ENCODE results near the gene ARL13B.
A peak's percentile ranks its signal among the peaks of the same experiment; 100 is the strongest.
"Not testable (repeated sequence)": the region's sequence is repeated elsewhere in the genome, so short reads cannot be mapped to it uniquely, and the experiment has no call there.

ARL13B gene

GRCh38 chr3:94063496-94064119 is 83.7 kb downstream of the ARL13B start:
- DNase-seq (ENCODE audit: low spot score), result no peak

DNA sequence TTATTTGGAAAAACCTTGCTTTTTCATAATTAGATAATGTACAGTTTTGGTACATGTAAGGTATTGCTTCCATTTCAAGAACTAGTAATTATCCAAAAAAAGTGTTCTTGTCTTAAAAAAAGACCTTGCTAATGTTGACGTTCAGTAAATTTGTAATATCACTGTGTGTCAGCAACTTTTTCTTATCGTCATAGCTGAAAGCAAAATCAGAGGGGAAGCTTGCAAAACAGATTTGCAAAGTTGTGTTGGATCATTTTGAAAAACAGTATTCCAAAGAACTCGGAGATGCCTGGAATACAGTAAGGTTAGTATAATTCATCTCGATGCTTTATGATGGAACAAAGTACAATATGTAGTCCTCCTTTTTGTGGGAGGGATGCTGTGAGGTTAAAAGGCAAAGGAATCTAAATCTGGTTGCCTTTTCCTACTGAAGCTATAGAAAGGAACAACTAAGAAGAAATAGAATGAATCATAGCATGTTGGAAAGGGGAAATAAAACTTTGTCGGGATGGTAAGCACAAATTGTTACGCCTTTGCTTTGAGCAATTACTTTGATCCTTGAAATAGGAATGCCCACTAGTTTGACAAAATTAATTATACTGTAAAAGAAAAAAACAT is 84.4 kb downstream of the ARL13B start:
- no peak for DNase-seq (ENCODE audit: low spot score)

DNA sequence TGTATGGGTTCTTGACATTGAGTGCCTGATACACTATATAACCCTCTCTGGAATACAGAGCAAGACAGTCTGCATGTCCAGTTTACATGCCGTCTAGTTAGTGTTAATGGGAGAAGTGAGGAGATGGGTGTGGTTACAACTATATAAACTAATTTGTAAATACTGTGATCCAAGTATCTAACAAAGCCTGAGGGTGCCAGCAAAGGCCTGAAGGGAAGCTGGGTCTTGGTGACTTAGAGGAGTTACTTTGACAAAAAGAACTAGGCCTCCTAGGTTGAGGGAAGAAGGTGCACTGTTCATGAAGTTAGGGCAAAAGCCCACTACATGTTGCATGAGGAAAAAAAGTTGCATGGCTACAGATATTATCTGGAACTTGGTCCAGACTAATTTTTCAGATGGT is 85.2 kb downstream of the ARL13B start:
- no peak for DNase-seq (ENCODE audit: low spot score)

DNA sequence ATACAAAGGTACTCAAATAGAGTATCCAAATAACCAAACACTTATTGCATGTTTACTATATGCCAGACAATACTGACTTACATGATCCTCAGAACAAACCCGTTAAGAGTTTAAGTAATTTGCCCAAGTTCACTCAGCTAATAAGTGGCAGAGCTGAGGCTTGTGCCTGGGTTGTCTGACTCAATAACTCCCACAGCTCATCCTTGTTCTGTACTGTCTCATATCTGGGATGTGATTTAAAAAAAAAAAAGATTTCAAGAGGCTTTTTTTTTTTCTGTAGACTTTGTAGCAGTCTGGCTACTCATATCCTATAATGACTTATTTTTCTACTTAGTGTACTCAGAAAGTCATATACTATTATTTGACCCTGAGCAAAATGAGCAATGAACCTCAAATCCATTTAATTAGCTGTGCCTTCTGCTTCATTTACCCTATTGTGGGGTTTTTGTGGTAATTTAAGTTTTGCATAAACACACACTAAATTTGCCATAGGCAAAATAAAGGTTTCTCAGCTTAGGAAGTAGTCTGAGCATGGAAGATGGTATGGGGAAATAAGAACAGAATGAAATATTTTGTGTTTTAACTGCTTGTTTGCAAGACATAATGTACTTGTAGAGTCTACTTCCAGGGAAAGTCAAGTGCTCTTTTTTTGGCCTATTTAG is 86.0 kb downstream of the ARL13B start:
- DNase-seq (ENCODE audit: low spot score), result no peak

GRCh38 chr3:94066506-94067500 is 86.8 kb downstream of the ARL13B start:
- no peak for DNase-seq (ENCODE audit: low spot score)

DNA sequence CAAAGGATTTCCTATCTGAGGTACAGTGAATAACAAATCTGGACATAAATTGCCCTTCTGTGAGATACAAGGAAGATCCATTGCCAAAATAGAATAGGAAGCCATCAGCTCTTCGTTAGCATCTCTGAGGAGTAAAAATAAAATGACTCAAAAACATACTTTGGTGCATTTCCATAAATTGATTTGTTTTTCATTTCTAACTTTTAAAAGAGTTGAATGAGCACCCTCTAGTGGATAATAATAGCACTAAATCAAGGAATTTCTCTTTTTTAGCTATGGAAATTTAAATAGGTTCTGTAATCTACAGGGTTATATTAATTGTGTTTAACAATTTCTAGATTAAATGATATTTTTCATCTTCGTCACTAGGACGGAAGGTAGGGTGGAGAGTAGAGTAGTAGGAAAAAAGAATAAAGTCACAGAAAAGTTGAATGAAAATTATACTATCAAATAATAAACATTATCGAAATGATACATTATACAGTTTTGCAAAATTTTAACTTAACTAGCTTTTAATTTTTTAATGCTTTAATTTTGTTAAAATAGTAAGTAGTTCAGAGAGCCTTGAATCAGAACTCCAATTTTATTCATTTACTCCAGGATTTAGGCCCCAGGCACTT is 89.3 kb downstream of the ARL13B start:
- DNase-seq (ENCODE audit: low spot score), result peak; percentile 30

- no peak for DNase-seq (ENCODE audit: low spot score)
These were observed 90.5 kb downstream of the ARL13B start for GRCh38 chr3:94070341-94070911.

DNA sequence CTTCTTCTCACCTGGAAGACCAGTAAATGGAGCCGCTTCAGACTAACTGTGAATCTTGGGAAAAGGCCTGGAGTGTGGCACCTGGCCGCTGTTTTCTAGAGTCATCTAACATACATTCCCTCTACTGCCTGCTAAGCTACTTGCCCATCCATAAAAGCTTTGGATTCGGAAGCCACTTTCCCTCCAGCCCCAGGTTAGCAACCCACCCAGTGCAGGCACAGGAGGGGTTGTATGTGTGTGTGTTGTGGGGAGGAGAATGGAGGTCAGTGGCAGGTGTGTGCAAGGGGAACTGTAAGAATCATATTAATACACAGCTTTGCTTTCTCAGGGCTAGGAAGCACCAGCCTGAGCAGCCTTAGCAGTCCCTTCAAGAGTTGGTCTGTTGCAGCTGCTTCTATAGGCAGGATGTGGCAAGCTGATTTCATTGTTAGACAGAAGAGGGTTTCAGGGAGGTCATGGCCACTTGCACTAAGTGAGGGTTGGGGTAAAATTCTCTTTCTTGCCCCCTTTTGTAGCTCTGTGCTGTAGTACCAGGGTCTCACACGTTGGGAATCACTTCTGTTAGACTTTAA is 91.8 kb downstream of the ARL13B start:
- DNase-seq (ENCODE audit: low spot score), result no peak

GRCh38 chr3:94076055-94076454 is 96.1 kb downstream of the ARL13B start:
- DNase-seq (ENCODE audit: low spot score), result no peak

DNA sequence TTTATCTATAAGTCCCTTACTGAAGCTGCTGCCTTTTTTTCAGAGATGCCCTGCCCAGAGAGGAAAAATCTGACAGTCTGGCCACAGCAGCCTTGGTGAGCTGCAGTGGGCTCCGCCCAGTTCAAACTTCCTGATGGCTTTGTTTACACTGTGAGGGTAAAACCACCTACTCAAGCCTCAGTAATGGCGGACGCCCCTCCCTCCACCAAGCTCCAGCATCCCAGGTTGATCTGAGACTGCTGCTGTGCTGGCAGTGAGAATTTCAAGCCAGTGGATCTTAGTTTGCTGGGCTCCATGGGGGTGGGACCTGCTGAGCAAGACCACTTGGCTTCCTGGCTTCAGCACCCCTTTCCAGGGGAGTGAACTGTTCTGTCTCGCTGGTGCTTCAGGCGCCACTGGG is 100.6 kb downstream of the ARL13B start:
- DNase-seq (ENCODE audit: low spot score), result not testable (repeated sequence)

- DNase-seq (ENCODE audit: low spot score), result no peak
These were observed 101.9 kb downstream of the ARL13B start for GRCh38 chr3:94081884-94082283.

DNA sequence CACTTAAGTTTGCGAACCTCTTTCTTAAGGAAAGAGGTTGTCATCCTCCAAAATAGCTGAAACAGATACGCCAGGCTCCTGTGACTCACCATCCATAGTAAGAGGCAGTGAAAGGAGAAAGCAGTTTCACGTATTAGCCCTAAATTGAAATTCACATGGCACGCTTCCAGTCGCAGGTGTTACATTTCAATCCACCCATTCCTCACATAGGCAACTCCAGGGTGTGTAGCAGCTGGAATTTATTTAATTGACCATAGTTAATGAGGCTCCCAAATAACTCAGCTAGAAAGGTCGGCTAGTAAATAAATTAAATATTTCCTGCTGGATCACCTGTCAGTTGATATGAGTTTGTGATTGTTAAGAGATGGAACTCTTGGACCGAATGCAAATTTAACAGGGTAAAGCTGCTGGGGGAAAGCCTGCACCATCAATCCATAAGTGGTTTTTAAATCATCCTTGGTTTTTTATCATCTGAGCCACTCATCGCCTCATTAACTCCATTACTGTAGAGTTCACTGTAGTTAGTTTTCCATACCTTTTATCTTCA is 102.5 kb downstream of the ARL13B start:
- DNase-seq (ENCODE audit: low spot score), result no peak

GRCh38 chr3:94083261-94083660 is 103.3 kb downstream of the ARL13B start:
- DNase-seq (ENCODE audit: low spot score), result no peak

DNA sequence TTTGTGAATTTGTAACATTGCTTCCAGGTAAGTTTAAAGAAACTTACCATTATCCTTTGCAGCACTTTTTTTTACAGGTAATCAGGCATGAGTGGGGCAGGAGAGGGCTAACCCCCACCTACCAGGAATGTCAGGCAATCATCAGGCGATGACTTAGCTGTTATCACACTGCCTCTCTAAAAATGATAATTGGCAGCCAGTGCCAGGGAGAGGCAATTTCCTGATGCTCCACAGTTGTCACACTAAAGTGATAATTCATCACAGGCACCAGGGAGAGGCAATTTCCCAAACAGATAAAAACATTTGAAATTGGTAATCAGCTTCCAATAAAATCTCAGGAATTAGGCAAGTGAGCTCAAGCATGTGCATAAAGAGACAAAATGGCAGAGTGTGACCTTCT is 109.2 kb downstream of the ARL13B start:
- no peak for DNase-seq (ENCODE audit: low spot score)

DNA sequence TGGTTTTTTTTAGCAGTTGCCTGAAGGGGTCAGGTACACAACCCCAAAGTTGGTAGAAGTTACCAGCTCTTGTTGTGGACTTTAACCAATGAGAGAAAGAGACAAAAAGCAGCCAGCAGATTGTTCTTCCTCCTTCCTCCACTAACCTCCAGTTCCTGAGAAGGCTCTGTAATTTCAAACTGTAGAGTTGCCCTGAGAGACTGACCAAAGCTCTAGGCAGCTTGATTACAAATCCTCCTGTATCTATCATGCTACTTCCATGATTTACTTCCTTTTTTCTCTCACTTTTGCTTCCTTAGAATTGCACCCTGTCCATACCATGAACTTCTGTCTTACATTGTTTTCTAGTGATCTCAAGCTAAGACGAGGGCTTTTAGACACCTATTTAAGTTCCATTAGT is 112.1 kb downstream of the ARL13B start:
- no peak for DNase-seq (ENCODE audit: low spot score)

- DNase-seq (ENCODE audit: low spot score), result no peak
These were observed 113.2 kb downstream of the ARL13B start for GRCh38 chr3:94093151-94093550.

GRCh38 chr3:94095111-94095510 is 115.2 kb downstream of the ARL13B start:
- no peak for DNase-seq (ENCODE audit: low spot score)

DNA sequence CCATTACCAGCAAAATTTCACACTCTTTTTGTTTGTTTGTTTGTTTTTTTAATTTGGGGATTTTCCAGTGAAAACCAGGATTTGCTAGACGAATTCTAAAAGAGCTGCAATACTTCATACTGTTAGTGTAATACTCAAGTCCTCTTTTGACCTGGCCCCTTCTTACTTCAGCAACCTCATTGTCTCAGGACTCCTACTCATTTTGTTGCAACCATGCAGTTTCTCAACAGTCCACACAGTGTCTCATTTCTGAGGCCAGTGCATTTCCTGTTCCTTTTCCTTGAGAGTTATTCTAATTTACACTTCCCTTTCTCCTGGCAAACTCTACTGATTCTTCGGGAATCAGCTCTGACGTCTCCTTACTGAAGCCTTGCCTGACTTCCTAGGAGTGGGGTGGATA is 118.5 kb downstream of the ARL13B start:
- no peak for DNase-seq (ENCODE audit: low spot score)

DNA sequence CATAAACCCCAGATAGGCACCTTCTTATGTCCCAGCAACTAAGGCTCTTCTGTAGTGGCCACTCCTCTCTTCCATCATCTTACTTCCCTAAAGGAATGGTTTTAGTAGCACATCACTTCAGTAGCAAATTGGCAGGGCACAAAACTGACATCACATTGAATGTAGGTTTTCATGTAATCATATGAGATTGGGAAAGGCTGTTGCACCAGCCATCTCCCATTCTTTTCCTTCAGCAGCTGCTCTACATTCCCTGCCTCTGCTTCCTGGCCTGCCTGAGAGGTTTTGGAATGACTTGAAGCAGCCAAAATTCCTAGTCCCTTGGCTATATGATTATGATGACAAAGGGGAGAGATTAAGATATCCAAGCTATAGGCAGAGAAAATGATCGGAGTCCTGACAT is 119.4 kb downstream of the ARL13B start:
- DNase-seq (ENCODE audit: low spot score), result no peak

GRCh38 chr3:94101860-94102259 is 121.9 kb downstream of the ARL13B start:
- no peak for DNase-seq (ENCODE audit: low spot score)
